Melanocyte of skin (primary cell): Measurements from ENCODE around the gene PPIAL4G. TPM values are rescaled to one million over a fixed set of nuclear protein-coding genes. Genes with fewer than 3 reads are reported as not detected.

ENCODE experiments used
- small RNA-seq, 2 donors: library from RNA; depleted of rRNA; stranded (forward); fragments of <200 nt; gene quantifications; one replicate each; pipeline ENCODE3, GENCODE V24; 2012
- total RNA-seq, 2 donors: library from RNA; depleted of rRNA; stranded (reverse); fragments of >200 nt; gene quantifications; 2 replicates each; pipeline ENCODE4 v1.2.3, GENCODE V29; 2012

Gene PPIAL4G
- not detected for total RNA-seq

DNA sequence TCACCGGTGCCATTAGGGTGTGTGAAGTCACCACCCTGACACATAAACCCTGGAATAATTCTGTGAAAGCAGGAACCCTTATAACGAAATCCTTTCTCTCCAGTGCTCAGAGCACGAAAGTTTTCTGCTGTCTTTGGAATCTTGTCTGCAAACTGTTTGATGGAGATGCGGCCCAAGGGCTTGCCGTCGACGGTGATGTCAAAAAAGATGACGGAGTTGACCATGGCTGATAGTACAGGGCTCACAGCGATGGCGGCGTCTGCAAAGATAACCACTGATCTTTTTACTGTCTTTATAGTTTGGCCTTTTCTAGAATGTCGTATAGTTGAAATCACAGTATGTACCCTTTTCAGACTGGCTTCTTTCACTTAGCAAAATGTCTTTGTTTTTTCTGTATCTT is at the start of gene PPIAL4G:
PPIAL4G (minus strand) TSS at position 274 of the 400 bp plus-strand sequence; CDS start at position 224, 50 bp downstream.

Small RNA genes within 50 kb of the gene (small RNA-seq; reads per million reads assigned to genes)
- gene RF00003: 71.0 to 161 reads per million in 2 donors

Other genes starting within 250 kb of the PPIAL4G start
- gene NBPF14, start 112.7 kb upstream of the PPIAL4G start, total RNA-seq: 10 to 100 TPM; 20.0 to 21.0 TPM